Uterus (tissue), 4 donors: ENCODE measurements around the gene LCK. TPM values are rescaled to one million over a fixed set of nuclear protein-coding genes. Genes with fewer than 3 reads are reported as not detected.

ENCODE experiments used
- DNase-seq, 2 donors: peaks; one replicate each; pipeline ENCODE4 v3.0.0-alpha.2; 2019 to 2020
- H3K27ac ChIP-seq, 2 donors: fragments of 200-600 bp; sonication (generic); 1 replicate in 1 of 2; 2 replicates in 1 of 2; pipeline ENCODE4 v1.5.1; 2016 to 2018
- H3K27me3 ChIP-seq, 2 donors: fragments of 200-600 bp; sonication (generic); one replicate each; pipeline ENCODE4 v1.5.1; 2018 to 2019; ENCODE audit warnings: control low read depth in 1 of 2
- H3K36me3 ChIP-seq, 2 donors: fragments of 200-600 bp; sonication (generic); one replicate each; pipeline ENCODE4 v1.5.1; 2019; ENCODE audit warnings: control low read depth in 1 of 2
- H3K4me1 ChIP-seq, 2 donors: fragments of 200-600 bp; sonication (generic); one replicate each; pipeline ENCODE4 v1.5.1; 2018 to 2019; ENCODE audit warnings: control low read depth in 1 of 2
- H3K4me3 ChIP-seq, 2 donors: fragments of 200-600 bp; sonication (generic); 1 replicate in 1 of 2; 2 replicates in 1 of 2; pipeline ENCODE4 v1.5.1; 2018 to 2019; ENCODE audit warnings: mild to moderate bottlenecking in 1 of 2
- H3K9me3 ChIP-seq, 2 donors: fragments of 200-600 bp; sonication (generic); one replicate each; pipeline ENCODE4 v1.5.1; 2019; ENCODE audit warnings: control low read depth in 1 of 2
- POLR2A ChIP-seq, 2 donors: fragments of 450-650 bp; IDR thresholded peaks; one replicate each; pipeline ENCODE4 v1.6.1; 2016; ENCODE audit warnings: antibody characterized with exemption in 2 of 2, mild to moderate bottlenecking in 1 of 2, moderate library complexity in 1 of 2
- intact Hi-C: fragments of 100-400 bp; cut with DNase I; formaldehyde crosslinking; loops from one replicate; pipeline ENCODE4 v1.15.1; 2023; ENCODE audit warnings: low total_unique reads
- total RNA-seq, 4 donors: library from RNA; depleted of rRNA in 3 of 4; stranded (reverse); fragments of >200 nt in 3 of 4; gene quantifications; one replicate each; pipeline versions ENCODE4 v1.1.0 to v1.2.4, GENCODE V29; 2014 to 2023
- TF ChIP-seq, protein P1 (sequence below), 4 experiments: fragments of 200-600 bp in 2 of 4; fragments of 450-650 bp in 2 of 4; sonication (generic) in 2 of 4; IDR thresholded peaks; one replicate each; pipeline ENCODE4 v1.5.1; 2016 to 2019; ENCODE audit warnings: antibody characterized with exemption in 4 of 4, mild to moderate bottlenecking in 2 of 4, moderate library complexity in 1 of 4
- donor health status: DM: yes; HTN: yes; CAD: no.

The LCK gene
- total RNA-seq, 4 donors from 2014 or later, result 0.26 to 2.0 (median 1.4) TPM

DNA sequence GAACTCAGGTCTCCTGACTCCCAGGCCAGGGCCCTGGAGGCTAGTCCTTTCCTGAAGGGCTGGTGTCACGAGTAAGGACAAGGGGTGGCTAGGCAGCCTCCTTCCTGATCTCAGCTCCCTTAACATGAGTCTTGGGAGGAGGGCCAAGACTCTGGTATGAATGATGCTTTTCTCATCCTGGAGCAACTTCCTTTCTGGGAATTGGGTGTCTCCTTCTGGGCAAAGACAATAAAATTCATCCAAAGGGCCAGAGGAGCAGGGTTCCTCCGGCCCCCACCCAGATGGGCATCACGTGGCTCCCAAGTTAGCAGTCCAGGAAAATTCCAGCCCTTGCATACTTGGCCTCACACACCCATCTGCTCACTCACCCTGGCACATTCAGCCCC lies 4.2 kb upstream of the LCK start, which contains the start of gene FAM167B:
FAM167B (plus strand) TSS at position 335 of the 386 bp plus-strand sequence. CDS start 200 bp downstream, outside the sequence.
- Histone ChIP-seq H3K9me3 (no peaks in the 10 kb centered on the region), H3K36me3 (no peaks in the 10 kb centered on the region), H3K27me3 (no peaks in the 10 kb centered on the region), H3K4me3 (no peak within 1 kb of the TSS), H3K27ac (peak within 1 kb of the TSS; percentile 67), H3K4me1 (no peaks in the 10 kb centered on the region)
- TF ChIP-seq, protein P1, sequence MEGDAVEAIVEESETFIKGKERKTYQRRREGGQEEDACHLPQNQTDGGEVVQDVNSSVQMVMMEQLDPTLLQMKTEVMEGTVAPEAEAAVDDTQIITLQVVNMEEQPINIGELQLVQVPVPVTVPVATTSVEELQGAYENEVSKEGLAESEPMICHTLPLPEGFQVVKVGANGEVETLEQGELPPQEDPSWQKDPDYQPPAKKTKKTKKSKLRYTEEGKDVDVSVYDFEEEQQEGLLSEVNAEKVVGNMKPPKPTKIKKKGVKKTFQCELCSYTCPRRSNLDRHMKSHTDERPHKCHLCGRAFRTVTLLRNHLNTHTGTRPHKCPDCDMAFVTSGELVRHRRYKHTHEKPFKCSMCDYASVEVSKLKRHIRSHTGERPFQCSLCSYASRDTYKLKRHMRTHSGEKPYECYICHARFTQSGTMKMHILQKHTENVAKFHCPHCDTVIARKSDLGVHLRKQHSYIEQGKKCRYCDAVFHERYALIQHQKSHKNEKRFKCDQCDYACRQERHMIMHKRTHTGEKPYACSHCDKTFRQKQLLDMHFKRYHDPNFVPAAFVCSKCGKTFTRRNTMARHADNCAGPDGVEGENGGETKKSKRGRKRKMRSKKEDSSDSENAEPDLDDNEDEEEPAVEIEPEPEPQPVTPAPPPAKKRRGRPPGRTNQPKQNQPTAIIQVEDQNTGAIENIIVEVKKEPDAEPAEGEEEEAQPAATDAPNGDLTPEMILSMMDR (IDR thresholded peaks at IDR 0.05), result no peak
- no peak for TF ChIP-seq POLR2A (IDR thresholded peaks at IDR 0.05)
- intact Hi-C loops, result loop anchor here (10.0 kb wide), 1 partner anchor 68 kb away; no protein-coding TSS in a partner anchor
- peak; percentile 44 to 74 for DNase-seq

DNA sequence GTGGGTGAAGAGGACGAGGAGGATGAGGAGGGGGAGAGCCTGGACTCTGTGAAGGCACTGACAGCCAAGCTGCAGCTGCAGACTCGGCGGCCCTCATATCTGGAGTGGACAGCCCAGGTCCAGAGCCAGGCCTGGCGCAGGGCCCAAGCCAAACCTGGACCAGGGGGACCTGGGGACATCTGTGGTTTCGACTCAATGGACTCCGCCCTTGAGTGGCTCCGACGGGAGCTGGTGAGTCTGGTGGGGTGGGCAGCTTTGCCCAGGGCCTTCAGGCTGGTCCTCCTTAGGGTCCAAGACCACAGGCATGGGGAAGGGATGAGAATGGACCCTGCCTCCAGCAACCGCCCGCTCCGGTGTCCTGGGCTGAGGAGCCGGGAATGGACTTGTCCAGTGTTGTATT lies 3.6 kb upstream of the LCK start:
- peak in 1 of 2 donors; percentile 21 for DNase-seq
- TF ChIP-seq, protein P1 (IDR thresholded peaks at IDR 0.05), result no peak
- no peak for TF ChIP-seq POLR2A (IDR thresholded peaks at IDR 0.05)
- H3K4me3 ChIP-seq, result no peak overlapping the region
- intact Hi-C loops, result loop anchor here (10.0 kb wide), 1 partner anchor 67 kb away; no protein-coding TSS in a partner anchor
- H3K27ac ChIP-seq, result peak overlapping the region; percentile 67
- H3K36me3 ChIP-seq, result no peaks in the 10 kb centered on the region
- no peaks in the 10 kb centered on the region for H3K4me1 ChIP-seq
- no peaks in the 10 kb centered on the region for H3K27me3 ChIP-seq
- H3K9me3 ChIP-seq, result no peaks in the 10 kb centered on the region

DNA sequence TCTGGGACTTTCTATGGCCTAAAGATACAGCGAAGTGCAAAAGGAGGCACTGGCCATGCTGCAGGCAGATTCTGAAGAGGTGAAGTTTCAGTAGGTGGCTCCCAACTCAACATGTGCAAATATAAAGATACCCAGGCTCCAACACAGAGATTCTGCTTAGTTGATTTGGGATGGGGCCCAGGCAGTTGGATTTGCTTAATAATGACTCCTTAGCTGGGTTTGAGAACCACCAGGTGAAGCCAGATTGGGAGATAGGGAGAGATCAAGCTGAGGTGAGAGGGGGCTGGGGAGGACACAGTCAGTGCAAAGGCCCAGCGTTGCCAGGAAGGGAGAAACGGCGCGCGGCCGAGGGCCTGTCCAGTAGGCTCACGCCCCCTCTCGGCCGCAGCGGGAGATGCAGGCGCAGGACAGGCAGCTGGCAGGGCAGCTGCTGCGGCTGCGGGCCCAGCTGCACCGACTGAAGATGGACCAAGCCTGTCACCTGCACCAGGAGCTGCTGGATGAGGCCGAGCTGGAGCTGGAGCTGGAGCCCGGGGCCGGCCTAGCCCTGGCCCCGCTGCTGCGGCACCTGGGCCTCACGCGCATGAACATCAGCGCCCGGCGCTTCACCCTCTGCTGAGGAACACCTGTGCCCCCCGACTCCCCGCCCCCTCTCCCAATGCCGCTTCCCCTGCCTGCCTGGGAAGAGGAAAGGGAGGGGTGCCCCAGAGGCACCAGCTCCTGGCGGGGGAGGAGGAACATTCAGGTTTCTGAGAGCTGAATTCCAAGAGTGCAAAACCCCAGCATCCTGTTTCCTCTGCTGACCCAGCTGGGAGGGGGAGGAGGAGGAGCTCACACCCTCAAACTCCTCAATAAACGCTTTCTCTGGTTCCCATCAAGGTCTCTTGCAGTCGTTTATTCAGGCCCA lies 2.8 kb upstream of the LCK start:
- intact Hi-C loops, result loop anchor here (10.0 kb wide), 1 partner anchor 67 kb away; no protein-coding TSS in a partner anchor
- peak overlapping the region; percentile 67 for H3K27ac ChIP-seq
- no peaks in the 10 kb centered on the region for H3K27me3 ChIP-seq
- no peaks in the 10 kb centered on the region for H3K4me1 ChIP-seq
- no peak for TF ChIP-seq POLR2A (IDR thresholded peaks at IDR 0.05)
- TF ChIP-seq, protein P1 (IDR thresholded peaks at IDR 0.05), result peak; percentile 61 to 84 (median 82)
- peak; percentile 73 to 84 for DNase-seq
- H3K36me3 ChIP-seq, result no peaks in the 10 kb centered on the region
- no peak overlapping the region for H3K4me3 ChIP-seq
- H3K9me3 ChIP-seq, result no peaks in the 10 kb centered on the region

DNA sequence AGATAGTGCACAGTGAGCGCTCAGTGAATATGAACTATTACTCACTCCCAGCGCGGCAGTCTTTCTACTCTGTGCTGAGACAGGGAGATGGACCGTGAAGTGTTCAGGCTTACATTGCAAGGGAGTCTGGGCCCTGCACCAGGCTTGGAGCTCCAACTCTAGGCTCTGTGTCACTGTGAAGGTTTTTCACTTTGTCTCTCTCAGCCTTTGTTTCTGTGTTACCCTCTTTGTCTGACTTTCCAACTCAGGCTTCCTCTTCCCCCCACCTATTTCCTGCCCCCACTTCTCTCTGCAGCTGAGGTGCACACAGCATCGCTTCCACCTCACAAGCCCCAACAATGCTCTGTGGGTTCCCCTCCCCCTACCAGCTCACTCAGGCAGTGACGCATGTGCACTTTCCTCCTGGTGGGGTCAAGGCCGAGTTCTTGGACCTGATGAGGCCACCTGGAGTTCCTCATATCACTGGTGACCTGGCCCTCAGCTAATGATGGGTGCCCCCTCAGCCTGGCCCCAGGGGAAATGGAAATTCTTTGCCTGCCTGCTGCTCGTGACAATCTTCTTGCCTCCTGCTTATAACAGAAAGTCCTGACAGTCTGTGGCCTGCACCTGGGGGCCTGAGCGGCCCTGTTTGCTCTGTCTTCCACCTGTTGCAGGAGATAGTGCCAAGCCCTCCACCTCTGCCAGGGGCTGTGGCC lies 1.1 kb upstream of the LCK start:
- peak; percentile 30 to 77 for DNase-seq
- Histone ChIP-seq H3K9me3 (no peaks in the 10 kb centered on the region), H3K4me1 (no peaks in the 10 kb centered on the region), H3K27ac (peak overlapping the region; percentile 45 to 67), H3K27me3 (no peaks in the 10 kb centered on the region), H3K4me3 (no peak overlapping the region), H3K36me3 (no peaks in the 10 kb centered on the region)
- intact Hi-C loops, result loop anchor here (10.0 kb wide), 1 partner anchor 65 kb away; no protein-coding TSS in a partner anchor
- no peak for TF ChIP-seq POLR2A (IDR thresholded peaks at IDR 0.05)
- TF ChIP-seq, protein P1 (IDR thresholded peaks at IDR 0.05), result no peak
